Neural cell (in vitro differentiated cells): ENCODE results near the gene ZNF132. TPM values are rescaled to one million over a fixed set of nuclear protein-coding genes. Genes with fewer than 3 reads are reported as not detected.
A peak's percentile ranks its signal among the peaks of the same experiment; 100 is the strongest.

Experiments used
- H2AFZ ChIP-seq: fragments of 200-600, 300-800 bp; sonication (generic), shearing (Covaris generic); 2 replicates; pipeline ENCODE4 v1.6.0; 2014; ENCODE audit warnings: low read depth, mild to moderate bottlenecking, antibody characterized with exemption, low read length, moderate library complexity
- H3F3A ChIP-seq: fragments of 200-600 bp; shearing (Covaris generic); 2 replicates; pipeline ENCODE4 v1.6.1; 2016; ENCODE audit warnings: mild to moderate bottlenecking, moderate library complexity, mixed read lengths, antibody characterized with exemption, low read length; ENCODE audit not compliant: insufficient read depth, poor library complexity, severe bottlenecking
- H3K27ac ChIP-seq: fragments of 200-600, 300-800 bp; sonication (generic), shearing (Covaris generic); 2 replicates; pipeline ENCODE4 v1.5.1; 2014; ENCODE audit warnings: mild to moderate bottlenecking, low read length, moderate library complexity
- H3K27me3 ChIP-seq: fragments of 300-800, 200-600 bp; sonication (generic), shearing (Covaris generic); 2 replicates; pipeline ENCODE4 v1.6.0; 2014; ENCODE audit warnings: mild to moderate bottlenecking, low read depth, low read length, moderate library complexity; ENCODE audit not compliant: insufficient read depth
- H3K36me3 ChIP-seq: fragments of 300-800, 200-600 bp; sonication (generic), shearing (Covaris generic); 2 replicates; pipeline ENCODE4 v1.5.1; 2014; ENCODE audit warnings: mild to moderate bottlenecking, antibody characterized with exemption, low read length, moderate library complexity; ENCODE audit not compliant: insufficient read depth
- H3K4me2 ChIP-seq: fragments of 300-800, 200-600 bp; sonication (generic), shearing (Covaris generic); 2 replicates; pipeline ENCODE4 v1.6.0; 2014; ENCODE audit warnings: mild to moderate bottlenecking, low read length
- H3K4me3 ChIP-seq: fragments of 300-800, 200-600 bp; sonication (generic), shearing (Covaris generic); 2 replicates; pipeline ENCODE4 v1.5.1; 2014; ENCODE audit warnings: mild to moderate bottlenecking, low read length, moderate library complexity
- H3K79me2 ChIP-seq: fragments of 200-600 bp; shearing (Covaris generic); replicated peaks from 2 replicates; pipeline ENCODE4 v1.6.0; 2014; ENCODE audit warnings: mild to moderate bottlenecking, low read length, moderate library complexity; ENCODE audit not compliant: insufficient read depth
- H3K9ac ChIP-seq: fragments of 300-800, 200-600 bp; sonication (generic), shearing (Covaris generic); 2 replicates; pipeline ENCODE4 v1.6.1; 2016; ENCODE audit warnings: mild to moderate bottlenecking, low read length, mixed read lengths
- H3K9me2 ChIP-seq: fragments of 200-600 bp; shearing (Covaris generic); 2 replicates; pipeline ENCODE4 v1.6.1; 2016; ENCODE audit warnings: mild to moderate bottlenecking, low read length, mixed read lengths; ENCODE audit not compliant: insufficient read depth
- H3K9me3 ChIP-seq: fragments of 200-600, 300-800 bp; sonication (generic), shearing (Covaris generic); 2 replicates; pipeline ENCODE4 v1.6.1; 2016; ENCODE audit warnings: mild to moderate bottlenecking, mixed run types, low read length, moderate library complexity, mixed read lengths
- H4K20me1 ChIP-seq: fragments of 200-600 bp; shearing (Covaris generic); 2 replicates; pipeline ENCODE4 v1.6.1; 2016; ENCODE audit warnings: mild to moderate bottlenecking, mixed run types; ENCODE audit not compliant: insufficient read depth
- EP300 ChIP-seq: fragments of 450-650 bp; conservative IDR thresholded peaks from 2 replicates; pipeline ENCODE4 v1.6.1; 2014; ENCODE audit warnings: antibody characterized with exemption, mild to moderate bottlenecking, moderate library complexity; ENCODE audit not compliant: poor library complexity, severe bottlenecking
- EZH2 ChIP-seq: fragments of 200-600, 300-800 bp; shearing (Covaris generic), sonication (generic); IDR thresholded peaks from 2 replicates; pipeline ENCODE4 v1.6.1; 2014; ENCODE audit warnings: antibody characterized with exemption, low read length, borderline replicate concordance, mild to moderate bottlenecking; ENCODE audit not compliant: insufficient read depth, poor library complexity, severe bottlenecking
- MXI1 ChIP-seq: fragments of 450-650 bp; conservative IDR thresholded peaks from 2 replicates; pipeline ENCODE4 v1.6.1; 2014; ENCODE audit warnings: antibody characterized with exemption, mild to moderate bottlenecking; ENCODE audit not compliant: poor library complexity, severe bottlenecking
- POLR2AphosphoS5 ChIP-seq: IDR thresholded peaks from 2 replicates; pipeline ENCODE4 v1.6.1; 2012
- RAD21 ChIP-seq: fragments of 450-650 bp; conservative IDR thresholded peaks from 2 replicates; pipeline ENCODE4 v1.6.1; 2014; ENCODE audit warnings: antibody characterized with exemption, mild to moderate bottlenecking, moderate library complexity
- SMC3 ChIP-seq: fragments of 450-650 bp; conservative IDR thresholded peaks from 2 replicates; pipeline ENCODE4 v1.6.1; 2014; ENCODE audit warnings: antibody characterized with exemption, mild to moderate bottlenecking, moderate library complexity; ENCODE audit not compliant: poor library complexity
- TAF1 ChIP-seq: IDR thresholded peaks from 2 replicates; pipeline ENCODE4 v1.6.1; 2012; ENCODE audit warnings: low read depth
- polyA plus RNA-seq: library from polyadenylated mRNA; depleted of rRNA; stranded (reverse); fragments of >200 nt; gene quantifications from 2 replicates; pipeline ENCODE4 v1.2.3, GENCODE V29; 2014
- TF ChIP-seq, protein P1 (sequence below): IDR thresholded peaks from 2 replicates; pipeline ENCODE4 v1.6.1; 2012; ENCODE audit warnings: borderline replicate concordance
- TF ChIP-seq, protein P2 (sequence below): fragments of 450-650 bp; IDR thresholded peaks from 2 replicates; pipeline ENCODE4 v1.5.1; 2014; ENCODE audit warnings: antibody characterized with exemption, mild to moderate bottlenecking, moderate library complexity; ENCODE audit not compliant: poor library complexity, severe bottlenecking

Gene ZNF132
- polyA plus RNA-seq, 1 donor from 2014 or later, result 0.77 TPM

DNA sequence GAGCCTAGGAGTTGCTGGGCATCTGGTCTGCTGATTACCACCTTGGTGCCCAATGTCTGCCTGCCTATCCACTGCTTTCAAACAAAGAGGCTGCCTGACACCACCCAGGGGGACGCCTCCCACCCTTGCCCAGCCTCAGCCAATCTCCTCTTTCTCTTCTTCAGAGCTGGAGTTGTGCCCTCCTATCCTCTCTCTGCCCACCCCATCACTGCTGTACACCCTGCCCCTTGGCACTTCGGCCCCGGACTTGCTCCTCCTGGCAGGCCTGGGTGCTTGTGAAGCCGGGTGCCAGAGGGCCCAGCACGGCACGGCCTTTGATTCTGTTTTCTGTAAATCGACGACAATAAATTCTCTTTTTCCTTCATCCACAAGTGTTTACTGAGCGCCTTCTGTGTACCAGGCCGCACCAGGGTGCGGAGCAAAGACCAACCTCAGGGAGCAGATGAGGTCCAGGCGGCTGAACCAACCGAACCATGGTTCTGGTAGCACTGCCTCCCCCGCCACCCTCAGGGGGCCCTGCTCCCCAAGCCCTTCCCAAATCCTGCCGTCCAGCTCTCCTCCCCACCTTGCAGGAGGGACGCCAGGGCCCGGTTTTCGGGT lies 39.5 kb downstream of the ZNF132 start:
- Histone ChIP-seq H3K4me3 (peak overlapping the region; percentile 81), H3K36me3 (no peaks in the 10 kb centered on the region), H3K9me3 (no peaks in the 10 kb centered on the region), H3K9me2 (no peaks in the 10 kb centered on the region), H2AFZ (peak overlapping the region; percentile 60), H3K79me2 (peaks cover 12% of the 10 kb centered on the region), H3K4me2 (peak overlapping the region; percentile 99), H3K27ac (peak overlapping the region; percentile 81), H3F3A (no peaks in the 10 kb centered on the region), H3K27me3 (no peaks in the 10 kb centered on the region), H4K20me1 (no peaks in the 10 kb centered on the region), H3K9ac (peak overlapping the region; percentile 80)
- TF ChIP-seq, protein P1, sequence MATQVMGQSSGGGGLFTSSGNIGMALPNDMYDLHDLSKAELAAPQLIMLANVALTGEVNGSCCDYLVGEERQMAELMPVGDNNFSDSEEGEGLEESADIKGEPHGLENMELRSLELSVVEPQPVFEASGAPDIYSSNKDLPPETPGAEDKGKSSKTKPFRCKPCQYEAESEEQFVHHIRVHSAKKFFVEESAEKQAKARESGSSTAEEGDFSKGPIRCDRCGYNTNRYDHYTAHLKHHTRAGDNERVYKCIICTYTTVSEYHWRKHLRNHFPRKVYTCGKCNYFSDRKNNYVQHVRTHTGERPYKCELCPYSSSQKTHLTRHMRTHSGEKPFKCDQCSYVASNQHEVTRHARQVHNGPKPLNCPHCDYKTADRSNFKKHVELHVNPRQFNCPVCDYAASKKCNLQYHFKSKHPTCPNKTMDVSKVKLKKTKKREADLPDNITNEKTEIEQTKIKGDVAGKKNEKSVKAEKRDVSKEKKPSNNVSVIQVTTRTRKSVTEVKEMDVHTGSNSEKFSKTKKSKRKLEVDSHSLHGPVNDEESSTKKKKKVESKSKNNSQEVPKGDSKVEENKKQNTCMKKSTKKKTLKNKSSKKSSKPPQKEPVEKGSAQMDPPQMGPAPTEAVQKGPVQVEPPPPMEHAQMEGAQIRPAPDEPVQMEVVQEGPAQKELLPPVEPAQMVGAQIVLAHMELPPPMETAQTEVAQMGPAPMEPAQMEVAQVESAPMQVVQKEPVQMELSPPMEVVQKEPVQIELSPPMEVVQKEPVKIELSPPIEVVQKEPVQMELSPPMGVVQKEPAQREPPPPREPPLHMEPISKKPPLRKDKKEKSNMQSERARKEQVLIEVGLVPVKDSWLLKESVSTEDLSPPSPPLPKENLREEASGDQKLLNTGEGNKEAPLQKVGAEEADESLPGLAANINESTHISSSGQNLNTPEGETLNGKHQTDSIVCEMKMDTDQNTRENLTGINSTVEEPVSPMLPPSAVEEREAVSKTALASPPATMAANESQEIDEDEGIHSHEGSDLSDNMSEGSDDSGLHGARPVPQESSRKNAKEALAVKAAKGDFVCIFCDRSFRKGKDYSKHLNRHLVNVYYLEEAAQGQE, result no peak

DNA sequence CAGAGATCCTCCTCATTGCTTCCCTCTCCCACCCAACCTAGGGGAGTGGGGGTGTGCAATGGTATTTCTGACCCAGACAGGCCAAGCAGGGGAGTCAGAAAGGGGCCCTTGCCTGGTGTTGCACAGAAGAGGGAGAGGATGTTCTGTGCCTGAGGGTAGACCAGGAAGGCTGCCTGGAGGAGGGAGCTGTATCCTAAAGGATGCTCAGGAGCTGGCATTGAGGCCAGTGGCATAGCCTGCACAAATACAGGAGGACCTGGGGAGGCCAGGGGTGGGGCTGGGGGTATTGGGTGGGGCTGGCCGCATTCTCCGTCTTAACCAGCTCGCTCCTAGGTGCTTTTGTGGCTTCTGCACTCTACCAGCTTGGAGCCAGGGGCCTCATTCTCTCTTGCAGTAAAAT lies 40.0 kb downstream of the ZNF132 start:
- TF ChIP-seq, protein P2, sequence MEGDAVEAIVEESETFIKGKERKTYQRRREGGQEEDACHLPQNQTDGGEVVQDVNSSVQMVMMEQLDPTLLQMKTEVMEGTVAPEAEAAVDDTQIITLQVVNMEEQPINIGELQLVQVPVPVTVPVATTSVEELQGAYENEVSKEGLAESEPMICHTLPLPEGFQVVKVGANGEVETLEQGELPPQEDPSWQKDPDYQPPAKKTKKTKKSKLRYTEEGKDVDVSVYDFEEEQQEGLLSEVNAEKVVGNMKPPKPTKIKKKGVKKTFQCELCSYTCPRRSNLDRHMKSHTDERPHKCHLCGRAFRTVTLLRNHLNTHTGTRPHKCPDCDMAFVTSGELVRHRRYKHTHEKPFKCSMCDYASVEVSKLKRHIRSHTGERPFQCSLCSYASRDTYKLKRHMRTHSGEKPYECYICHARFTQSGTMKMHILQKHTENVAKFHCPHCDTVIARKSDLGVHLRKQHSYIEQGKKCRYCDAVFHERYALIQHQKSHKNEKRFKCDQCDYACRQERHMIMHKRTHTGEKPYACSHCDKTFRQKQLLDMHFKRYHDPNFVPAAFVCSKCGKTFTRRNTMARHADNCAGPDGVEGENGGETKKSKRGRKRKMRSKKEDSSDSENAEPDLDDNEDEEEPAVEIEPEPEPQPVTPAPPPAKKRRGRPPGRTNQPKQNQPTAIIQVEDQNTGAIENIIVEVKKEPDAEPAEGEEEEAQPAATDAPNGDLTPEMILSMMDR, result no peak
- TF ChIP-seq TAF1 (no peak), POLR2AphosphoS5 (no peak), MXI1 (no peak), SMC3 (no peak), RAD21 (no peak), EZH2 (no peak), EP300 (no peak)
- TF ChIP-seq, protein P1, result no peak
- Histone ChIP-seq H3K4me3 (peak overlapping the region; percentile 81), H3K4me2 (no peak overlapping the region), H3K36me3 (no peaks in the 10 kb centered on the region), H4K20me1 (no peaks in the 10 kb centered on the region), H3K9me3 (no peaks in the 10 kb centered on the region), H3K79me2 (peaks cover 12% of the 10 kb centered on the region), H3K9ac (no peak overlapping the region), H3F3A (no peaks in the 10 kb centered on the region), H3K27ac (no peak overlapping the region), H2AFZ (no peak overlapping the region), H3K27me3 (no peaks in the 10 kb centered on the region), H3K9me2 (no peaks in the 10 kb centered on the region)
